ENCODE results near the gene TBRG1.
A peak's percentile ranks its signal among the peaks of the same experiment; 100 is the strongest.

Gene TBRG1

DNA sequence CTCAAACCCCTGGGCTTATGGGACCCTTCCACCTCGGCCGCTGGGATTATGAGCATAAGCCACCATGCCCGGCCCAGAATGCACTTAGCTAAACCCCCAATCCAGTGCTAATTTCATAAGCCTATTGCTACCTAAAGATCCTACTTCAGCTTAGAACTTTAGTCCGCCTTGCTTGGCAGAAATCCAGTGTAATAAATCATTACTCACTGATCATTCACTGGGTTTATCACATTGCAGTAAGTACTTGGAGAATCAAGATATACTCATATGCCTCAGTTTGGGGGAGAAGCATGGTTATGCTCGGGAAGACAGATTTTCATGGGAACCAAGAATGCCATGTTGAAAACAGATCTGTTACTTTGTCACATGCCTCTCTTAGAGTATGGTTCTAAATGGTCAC, 3.8 kb upstream of the TBRG1 start:
- no peak for DNase-seq

DNA sequence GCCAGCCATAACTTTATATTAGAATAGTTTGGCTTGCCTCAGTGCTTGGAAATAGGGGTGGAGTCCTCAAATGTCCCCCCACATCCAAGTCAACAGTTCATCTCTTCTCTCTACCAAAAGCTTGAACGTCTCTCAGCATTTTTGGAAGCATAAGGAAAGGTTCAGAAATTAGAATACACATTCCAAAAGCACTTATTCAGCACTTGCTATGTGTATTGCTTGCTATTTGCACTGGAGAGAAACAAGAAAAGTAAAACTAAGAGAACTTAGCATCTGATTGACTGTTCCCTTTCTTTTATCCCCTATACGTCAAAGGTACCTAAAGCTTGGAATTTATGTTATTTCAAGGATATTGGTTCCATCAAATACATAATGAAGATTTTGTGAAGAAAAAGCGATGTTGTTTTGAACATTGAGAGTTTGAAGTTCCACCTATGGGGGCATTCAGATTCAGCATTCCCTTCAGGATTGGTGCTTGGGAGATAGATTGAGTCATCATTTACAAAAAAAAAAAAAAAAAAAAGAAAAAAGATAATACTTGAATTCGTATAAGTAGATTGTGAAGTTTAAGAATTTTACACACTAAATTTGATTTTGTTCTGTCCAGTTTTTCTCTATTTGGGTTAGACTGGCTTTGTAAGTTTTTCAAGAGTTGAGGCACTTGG, 1.3 kb downstream of the TBRG1 start:
- DNase-seq: no peak

DNA sequence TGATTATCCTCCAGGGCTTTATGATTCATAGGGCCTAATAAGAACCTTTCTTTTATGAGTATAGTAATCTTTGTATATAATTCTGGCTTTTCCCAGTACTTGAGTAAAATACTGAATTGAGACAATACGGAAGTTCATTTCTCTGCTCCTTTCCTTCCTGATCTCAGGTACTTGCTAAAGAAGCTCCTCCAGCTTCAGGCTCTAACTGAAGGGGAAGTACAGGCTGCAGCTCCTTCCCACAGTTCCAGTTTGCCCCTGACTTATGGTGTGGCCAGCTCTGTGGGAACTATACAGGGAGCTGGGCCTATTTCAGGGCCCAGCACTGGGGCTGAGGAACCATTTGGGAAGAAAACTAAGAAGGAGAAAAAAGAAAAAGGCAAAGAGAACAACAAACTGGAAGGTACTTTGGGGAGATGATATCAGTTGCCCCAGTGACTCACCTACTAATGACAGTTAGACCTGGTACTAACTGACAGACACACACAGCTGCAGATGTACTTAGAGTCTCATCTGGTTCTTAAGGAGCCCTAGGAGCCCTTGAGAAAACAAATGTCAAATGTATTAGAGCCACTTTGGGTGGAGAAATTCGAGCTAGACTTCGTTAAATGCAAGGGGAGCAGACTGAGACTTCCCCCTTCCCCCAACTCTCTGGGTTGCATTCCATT, 3.0 kb downstream of the TBRG1 start:
- DNase-seq: no peak

- DNase-seq: no peak
These were observed 4.9 kb downstream of the TBRG1 start for GRCh38 chr11:124627546-124627945.

DNA sequence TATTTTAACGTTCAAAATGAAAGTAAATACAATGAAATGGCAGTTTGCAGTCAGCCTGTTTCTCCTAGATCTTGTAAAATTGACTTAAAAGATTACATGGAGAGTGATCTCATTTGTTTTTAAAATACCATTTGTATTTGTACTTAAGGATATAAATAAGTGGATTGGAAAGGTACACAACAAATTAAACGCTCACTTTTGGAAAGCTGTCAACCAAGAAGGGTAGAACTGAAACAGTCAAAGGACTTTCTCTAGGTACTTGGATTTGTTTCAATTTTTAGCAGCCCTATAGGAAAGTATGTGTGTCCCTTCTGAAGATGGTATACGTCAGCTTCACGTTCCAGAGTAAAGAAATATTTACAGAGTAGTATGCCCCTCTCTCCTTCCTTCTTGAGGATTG, 7.3 kb downstream of the TBRG1 start:
- DNase-seq: no peak

DNA sequence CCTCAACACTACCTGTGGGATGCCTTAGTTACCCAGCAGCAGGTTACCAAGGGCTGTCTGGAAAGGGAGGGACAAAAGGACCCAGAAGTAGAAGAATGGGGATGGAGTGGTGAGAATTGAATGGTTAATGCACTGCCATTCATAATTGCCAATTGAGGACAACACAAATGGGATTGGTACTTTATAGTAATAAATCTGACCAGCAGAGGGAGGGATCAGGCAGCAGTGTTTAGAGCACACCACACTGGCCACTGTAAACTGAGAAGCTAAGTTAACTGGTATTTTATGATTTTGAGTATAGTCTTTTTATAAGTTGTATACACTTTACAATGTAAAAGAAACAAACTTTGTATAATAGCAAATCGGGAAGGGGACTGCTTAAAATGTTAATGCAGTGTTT, 10.7 kb downstream of the TBRG1 start:
- no peak for DNase-seq

GRCh38 chr11:124635932-124636331, 13.3 kb downstream of the TBRG1 start:
- DNase-seq: no peak

DNA sequence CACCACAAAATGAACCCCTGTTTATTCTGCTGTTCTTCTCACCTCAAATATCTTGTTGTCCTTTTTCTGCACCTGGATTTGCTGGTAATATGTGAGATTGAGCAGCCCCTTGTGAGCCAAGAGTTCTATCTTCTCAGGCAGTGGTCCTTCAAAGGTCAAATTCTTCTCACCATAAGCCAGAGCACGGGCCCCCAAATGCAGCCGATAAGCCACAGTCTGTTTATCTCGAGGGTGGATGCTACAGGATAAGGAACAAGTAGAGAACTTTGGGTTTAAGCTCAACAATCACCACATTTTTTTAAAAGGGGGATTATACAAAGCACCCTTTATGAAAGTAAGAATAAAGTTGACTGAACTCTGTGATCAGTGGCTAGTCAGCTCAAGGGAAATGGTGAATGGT, 15.8 kb downstream of the TBRG1 start:
- no peak for DNase-seq

DNA sequence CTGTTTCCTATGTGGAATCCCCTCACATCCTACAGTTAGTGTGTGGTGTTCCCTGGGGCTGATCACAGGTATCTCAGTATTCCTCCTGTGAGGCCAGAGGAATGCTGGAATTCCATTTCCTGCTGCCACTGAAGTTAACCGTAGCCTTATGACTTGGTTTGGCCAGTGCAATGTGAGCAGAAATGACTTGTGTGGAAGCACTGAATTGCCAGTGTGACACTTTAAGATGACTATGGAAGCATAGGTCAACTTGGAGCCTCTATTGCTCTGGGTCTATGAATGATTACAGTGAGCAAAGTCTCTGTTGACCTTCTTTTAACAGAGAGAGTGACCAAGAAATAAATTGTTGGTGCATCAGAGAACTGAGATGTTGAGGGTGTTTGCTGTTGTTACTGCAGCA, 16.5 kb downstream of the TBRG1 start:
- DNase-seq: no peak

DNA sequence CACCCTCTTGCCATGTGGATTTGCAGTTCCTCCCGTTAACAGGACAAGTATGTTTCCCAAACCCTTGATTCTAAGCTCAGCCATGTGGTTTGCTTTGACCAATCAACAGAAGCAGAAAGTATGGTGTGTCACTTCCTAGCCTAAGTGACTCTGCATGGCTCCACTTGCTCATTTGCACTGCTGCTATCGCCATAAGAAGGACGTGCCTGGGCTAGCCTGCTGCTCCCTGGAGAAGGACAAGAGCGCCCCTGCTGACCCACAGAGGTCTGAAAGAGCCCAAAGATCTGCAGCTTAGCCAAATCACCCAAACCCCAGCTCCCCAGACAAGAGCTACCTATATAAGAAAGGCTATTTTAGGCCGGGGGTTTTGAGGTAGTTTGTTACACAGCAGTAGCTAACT, 18.0 kb downstream of the TBRG1 start:
- DNase-seq: no peak

DNA sequence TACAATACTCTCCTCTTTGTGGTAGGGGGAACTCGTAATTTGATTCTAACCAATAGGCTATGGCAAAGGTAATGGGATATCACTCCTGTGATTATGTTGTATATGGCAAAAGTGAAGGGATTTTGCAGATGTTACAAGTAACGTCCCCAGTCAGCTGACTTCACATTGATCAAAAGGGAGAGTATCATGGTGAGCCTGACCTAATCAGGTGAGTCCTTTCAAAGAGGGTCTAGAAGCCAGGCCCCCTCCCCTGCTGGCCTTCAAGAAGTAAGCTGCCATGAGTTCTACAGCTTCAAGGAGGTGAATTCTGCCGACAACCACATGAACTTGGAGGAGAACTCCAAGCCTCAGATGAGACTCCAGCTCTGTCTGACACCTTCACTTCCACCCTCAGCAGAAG, 20.0 kb downstream of the TBRG1 start:
- no peak for DNase-seq

GRCh38 chr11:124643042-124643604, 20.5 kb downstream of the TBRG1 start:
- no peak for DNase-seq

- no peak for DNase-seq
These were observed 21.2 kb downstream of the TBRG1 start for GRCh38 chr11:124643605-124644425.

DNA sequence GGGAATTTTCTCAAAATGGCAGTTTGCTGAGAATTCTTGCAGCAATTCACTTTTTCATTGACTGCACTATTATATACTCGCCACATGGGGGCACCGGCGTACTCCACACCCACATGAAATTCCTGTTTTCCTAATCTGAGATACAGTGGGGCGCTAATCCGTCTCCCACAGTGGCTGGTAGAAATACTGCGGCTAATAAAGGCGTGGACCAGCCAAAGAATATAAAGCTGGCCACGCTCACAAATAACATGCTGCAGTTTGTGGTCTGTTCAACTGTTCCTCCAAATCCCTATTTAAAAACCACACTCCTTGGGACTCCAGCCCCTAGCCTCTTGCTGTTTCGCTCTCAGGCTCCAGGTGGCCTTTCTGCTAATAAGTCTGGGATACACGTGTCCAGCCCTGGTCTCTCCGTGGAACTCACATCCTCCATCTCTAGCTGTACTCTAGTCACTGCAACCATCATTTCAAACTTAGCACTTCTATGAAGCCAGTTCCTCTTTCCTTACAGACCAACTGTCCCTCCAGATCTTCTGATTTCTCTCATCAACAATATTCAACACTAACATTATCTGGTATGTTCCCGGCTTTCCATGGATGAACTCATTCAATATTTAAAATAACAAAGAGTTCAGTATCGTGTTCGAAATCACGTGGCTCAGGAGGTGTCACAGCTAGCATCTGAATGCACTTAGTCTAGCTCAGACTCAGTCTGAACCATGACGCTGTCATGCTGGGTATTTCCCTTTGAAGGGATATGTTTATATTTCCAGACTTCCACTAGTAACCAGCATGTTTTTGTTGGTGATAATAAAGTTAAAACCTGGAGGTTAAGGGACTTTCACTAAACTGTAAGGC, 22.0 kb downstream of the TBRG1 start:
- peak; percentile 60 for DNase-seq

DNA sequence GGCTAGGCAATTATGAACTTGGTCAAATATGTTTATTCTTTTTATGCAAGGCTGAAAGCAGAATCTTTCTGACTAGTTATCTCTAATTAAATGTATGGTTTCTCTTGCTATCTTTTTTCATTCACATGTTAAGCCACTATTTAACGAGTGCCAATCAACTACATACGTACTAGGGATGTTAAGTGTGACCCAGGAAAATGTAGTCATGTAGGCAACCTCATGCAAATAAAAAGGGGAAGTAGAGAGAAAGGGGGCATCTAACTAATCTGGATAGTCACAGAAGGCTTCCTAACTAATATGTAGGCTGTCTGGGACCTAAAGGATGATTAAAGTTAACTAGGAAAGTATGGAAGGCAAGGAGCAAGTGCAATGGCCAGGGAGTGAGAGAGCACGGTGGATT, 23.5 kb downstream of the TBRG1 start:
- no peak for DNase-seq

GRCh38 chr11:124648610-124649009, 25.9 kb downstream of the TBRG1 start:
- no peak for DNase-seq

DNA sequence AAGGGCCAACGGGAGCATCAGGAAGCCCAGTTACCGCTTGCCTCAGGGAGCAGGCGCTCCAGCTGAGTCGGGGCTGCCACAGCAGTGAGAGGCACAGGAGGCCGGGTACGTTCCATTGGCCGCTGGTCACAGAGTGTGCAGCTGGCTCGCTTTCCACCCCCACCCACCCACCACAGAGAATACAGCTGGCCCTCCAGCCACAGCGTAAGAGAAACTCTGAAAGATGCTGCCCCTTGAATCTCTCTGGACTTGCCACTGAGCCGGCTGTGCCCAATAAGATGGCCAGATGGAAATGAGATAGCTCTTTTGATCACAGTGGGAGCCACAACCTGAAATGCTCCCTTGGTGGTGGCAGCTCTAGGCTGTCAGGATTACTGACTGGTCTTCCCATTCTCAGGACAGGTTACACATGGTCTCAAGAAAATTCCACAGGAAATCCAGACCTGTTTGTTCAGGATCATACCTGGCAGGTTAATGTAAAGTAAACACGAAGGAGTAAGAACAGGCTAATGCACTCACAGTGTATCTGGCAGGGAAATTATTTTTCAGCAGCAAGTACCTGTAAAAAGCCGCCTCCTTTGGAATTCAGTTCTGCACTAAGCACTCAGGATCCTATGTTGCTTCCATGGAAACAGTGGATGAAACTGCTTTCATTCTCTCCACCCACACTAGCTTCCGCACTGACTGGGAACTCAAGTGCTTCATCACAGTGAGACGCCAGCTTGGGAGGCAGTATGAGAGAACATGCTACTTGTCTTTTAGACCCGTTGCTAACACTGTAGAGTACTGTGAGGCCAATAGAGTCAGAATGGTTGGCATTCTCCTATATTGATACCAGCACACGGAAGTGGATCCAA, 34.3 kb downstream of the TBRG1 start:
- DNase-seq: no peak

DNA sequence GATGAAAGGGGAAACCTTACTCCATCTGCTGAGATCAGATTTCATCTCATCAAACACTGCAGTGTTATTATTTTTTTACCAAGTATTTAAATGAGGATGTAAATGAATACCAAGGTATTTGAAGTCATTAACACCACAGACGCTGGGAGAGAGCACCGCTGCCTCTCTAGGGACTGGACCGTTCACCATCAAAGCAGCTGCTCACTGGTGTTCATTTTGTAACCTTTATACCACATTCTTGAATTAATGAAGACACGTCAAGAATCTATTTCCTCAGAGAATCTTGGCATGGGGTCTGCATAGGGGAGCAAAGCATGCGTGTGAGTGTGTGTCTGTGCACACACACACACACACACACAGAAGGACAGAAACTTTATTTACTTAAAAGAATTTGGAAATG, 35.2 kb downstream of the TBRG1 start:
- DNase-seq: no peak

GRCh38 chr11:124658501-124658900, 35.8 kb downstream of the TBRG1 start:
- no peak for DNase-seq

- no peak for DNase-seq
These were observed 36.3 kb downstream of the TBRG1 start for GRCh38 chr11:124658986-124659385.

- no peak for DNase-seq
These were observed 38.9 kb downstream of the TBRG1 start for GRCh38 chr11:124661553-124661952.

DNA sequence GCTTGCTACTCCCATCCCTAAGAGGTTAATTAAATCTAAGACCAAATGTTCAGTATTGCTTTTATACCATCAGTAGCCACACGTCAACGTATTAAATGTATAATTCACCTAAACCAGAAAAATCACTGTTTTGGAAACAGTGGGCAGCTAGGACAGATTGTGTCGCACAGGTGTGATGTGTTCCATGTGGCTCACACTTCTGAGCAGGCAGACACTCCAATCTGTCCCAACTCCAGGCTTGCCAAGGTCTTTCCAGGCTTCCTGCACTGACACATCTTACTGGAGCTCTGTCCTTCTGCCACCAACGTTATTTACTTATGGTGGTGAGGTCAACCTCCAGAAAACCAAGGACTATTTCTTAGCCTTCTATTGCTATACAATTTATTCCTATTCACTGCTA, 39.4 kb downstream of the TBRG1 start:
- no peak for DNase-seq

Data from activated CD8-positive, alpha-beta memory T cell treated with anti-CD3 and anti-CD28 coated beads for 24 hours (primary cell).